ENCODE results near the gene DNAJB5.

DNA sequence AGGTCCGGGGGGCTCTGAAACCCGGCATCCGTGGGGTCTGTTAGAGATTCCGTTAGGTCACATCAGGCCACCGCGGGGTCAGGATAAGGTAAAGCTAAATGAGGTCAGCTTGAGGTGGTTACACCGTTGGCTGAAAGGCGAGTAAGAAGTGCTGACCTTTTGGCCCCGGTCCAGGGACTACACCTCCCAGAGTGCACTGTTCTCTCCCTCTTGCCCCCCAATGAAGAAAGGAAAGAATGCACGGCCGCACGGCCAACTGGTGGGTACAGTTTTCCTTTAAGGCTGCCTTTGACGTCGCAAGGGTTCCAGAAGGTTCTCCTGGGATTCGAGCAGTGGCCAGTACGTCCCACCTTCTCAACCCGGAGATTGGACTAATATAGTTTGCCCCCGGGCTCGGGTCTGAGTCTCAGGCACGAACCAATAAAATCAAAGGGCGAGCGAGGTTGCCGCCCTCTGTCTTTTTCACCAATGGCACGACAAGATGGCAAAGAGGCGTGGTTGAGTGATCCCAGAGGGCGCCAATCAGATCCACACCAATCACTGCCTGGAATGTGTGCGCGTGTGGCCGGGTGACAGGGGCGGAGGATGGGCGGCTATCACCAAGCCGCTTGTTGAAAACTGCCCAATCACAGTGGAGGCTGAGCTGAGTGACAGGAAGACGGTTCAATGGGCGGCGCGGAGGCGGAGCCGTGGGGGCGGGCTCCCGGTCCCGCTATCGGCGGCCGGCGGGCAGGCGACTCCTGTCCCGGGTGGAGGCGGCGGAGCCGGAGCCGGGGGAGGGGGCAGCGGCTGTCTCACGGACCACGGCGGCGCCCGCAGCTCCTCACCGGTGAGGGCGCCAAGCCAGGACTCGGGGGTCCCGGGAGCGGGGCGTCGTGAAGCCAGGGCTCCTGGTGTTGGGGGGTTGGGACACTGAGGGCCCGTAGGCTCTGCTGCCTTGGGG, at the start of gene DNAJB5:
- TF ChIP-seq, protein P1, sequence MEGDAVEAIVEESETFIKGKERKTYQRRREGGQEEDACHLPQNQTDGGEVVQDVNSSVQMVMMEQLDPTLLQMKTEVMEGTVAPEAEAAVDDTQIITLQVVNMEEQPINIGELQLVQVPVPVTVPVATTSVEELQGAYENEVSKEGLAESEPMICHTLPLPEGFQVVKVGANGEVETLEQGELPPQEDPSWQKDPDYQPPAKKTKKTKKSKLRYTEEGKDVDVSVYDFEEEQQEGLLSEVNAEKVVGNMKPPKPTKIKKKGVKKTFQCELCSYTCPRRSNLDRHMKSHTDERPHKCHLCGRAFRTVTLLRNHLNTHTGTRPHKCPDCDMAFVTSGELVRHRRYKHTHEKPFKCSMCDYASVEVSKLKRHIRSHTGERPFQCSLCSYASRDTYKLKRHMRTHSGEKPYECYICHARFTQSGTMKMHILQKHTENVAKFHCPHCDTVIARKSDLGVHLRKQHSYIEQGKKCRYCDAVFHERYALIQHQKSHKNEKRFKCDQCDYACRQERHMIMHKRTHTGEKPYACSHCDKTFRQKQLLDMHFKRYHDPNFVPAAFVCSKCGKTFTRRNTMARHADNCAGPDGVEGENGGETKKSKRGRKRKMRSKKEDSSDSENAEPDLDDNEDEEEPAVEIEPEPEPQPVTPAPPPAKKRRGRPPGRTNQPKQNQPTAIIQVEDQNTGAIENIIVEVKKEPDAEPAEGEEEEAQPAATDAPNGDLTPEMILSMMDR (IDR thresholded peaks at IDR 0.05): peak in 1 of 12 donors; percentile 17
- TF ChIP-seq POLR2A (IDR thresholded peaks at IDR 0.05): peak; percentile 89 to 93

Measured in heart left ventricle (tissue), 13 donors.